Stimulated activated CD4-positive, alpha-beta T cell treated with anti-CD3 and anti-CD28 coated beads, Interleukin-1b, Interleukin-23, amount 100 ng/mL, for 1 hour (primary cell): ENCODE data around the gene SLC35F3.
"Not testable (repeated sequence)": the region's sequence is repeated elsewhere in the genome, so short reads cannot be mapped to it uniquely, and the experiment has no call there.

Experiments
- DNase-seq, 2 donors: peaks; one replicate each; pipeline ENCODE4 v3.0.0-alpha.2; 2020; ENCODE audit warnings: low read depth in 2 of 2

SLC35F3 gene

DNA sequence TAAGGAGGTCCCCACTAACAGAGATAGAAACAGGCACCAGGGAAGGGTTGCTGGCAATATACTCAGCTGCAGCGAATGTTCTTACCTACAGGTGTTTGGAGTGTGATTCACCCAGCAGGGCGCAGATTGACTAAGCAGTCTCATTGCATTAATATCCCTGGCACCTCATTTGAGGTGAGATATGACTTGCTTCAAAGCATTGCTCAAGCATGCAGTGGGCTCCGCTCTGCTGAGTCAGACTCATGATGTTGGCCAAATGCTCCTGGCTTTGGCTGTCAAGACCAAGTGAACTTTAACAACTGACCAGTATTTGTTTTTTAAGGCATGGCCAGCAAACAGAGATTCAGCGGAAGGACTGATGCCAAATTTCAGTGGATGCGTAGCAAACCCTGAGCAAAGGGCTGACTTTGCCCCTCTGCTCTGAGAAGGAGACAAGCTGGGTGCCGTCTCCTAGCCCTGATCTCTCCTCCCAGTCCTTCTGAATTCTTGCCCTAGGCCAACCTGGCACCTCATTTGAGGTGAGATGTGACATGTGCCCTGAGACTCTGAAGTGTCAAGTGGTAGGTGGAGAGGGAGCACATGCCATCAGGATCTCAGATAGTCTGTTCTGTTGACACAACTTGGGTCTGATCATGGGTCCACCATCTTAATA is 281.7 kb downstream of the SLC35F3 start:
- no peak for DNase-seq

GRCh38 chr1:234188454-234188792 is 283.9 kb downstream of the SLC35F3 start:
- no peak for DNase-seq

GRCh38 chr1:234197839-234198238 is 293.4 kb downstream of the SLC35F3 start:
- DNase-seq: no peak

- DNase-seq: no peak
Measured at GRCh38 chr1:234199476-234200127, 295.1 kb downstream of the SLC35F3 start.

- no peak for DNase-seq
Measured at GRCh38 chr1:234200566-234200965, 296.1 kb downstream of the SLC35F3 start.

DNA sequence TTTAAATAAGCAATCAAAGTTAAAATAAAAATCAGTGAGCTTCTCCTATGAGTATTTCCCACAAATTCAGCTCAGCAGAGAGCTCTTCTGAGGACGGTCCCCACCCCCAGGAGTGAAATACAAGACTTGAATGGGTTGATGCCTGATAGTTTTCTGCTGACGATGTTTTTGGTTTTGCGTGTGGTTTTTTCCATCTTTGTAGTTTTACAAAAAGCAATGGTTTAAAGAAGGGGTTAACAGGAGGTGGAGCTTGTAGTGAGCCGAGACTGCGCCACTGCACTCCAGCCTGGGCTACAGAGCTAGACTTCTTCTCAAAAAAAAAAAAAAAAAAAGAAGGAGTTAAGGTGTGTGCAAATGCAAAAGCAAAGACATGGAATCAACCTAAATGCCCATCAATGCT is 297.1 kb downstream of the SLC35F3 start:
- DNase-seq: no peak

DNA sequence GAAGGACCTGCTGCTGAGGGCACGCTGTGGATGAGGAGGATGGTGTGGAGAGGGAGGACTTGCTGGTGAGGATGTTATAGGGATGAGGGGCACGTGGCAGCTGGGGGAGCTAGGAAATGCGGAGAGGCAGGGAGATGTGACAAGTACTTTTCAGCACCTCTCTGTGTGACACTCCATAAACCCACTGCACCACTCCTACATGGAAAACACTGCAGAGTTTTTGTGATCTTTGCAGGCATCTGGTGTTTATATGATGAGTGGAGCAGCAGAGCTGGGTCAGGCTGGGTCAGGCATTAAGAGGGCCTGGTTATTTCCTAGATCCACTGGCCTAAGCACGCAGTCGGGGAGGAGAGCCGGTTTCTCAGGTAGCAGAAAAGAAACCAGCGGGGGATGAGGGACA is 301.5 kb downstream of the SLC35F3 start:
- DNase-seq: no peak

GRCh38 chr1:234206651-234207284 is 302.3 kb downstream of the SLC35F3 start:
- DNase-seq: no peak

DNA sequence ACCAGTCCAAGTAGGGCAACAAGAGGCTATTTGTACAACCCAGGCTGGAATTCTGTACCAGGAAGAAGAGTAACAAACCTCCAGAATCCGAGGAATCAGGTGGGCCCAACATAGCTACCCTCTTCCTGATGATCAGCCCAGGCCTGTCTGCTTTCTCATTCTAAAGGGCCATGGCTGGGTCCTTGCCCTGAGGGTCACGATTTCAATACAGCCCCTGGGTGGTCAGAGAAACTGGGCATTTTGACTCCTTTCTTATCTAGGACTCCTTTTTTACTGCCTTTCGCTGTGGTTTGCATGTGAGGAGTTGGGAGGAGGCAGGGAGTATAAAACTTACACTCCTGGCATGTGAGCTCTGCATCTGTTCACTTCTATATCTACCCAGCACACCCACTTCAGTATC is 303.9 kb downstream of the SLC35F3 start:
- DNase-seq: no peak

GRCh38 chr1:234208791-234209190 is 304.3 kb downstream of the SLC35F3 start:
- no peak for DNase-seq

- not testable (repeated sequence) for DNase-seq
Measured at GRCh38 chr1:234210429-234210828, 306.0 kb downstream of the SLC35F3 start.

- not testable (repeated sequence) for DNase-seq
Measured at GRCh38 chr1:234211855-234212254, 307.4 kb downstream of the SLC35F3 start.

GRCh38 chr1:234212764-234213657 is 308.5 kb downstream of the SLC35F3 start:
- no peak for DNase-seq

DNA sequence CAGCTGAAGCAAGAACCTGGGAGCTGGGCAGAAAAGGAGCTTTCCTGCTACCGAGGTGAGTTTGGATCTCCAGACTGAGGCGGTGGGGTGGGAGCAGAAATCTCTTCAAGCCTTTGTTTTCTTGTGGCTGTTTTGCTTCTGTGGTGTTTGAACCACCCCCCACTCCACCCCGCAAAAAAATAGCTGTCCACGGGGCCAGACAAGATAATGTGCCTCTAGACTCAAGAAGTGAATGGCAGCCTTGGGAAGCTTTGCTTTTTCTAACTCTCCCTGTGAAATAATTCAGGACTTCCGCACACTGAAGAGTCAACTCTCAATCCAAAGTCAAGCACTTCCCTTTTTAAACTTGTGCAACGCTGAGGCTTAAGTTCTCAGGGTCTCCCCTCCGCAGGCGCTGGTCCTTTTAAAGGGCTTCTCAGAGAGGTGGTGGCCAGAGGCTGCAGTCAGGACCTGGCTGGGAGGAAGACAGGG is 309.2 kb downstream of the SLC35F3 start:
- no peak for DNase-seq

DNA sequence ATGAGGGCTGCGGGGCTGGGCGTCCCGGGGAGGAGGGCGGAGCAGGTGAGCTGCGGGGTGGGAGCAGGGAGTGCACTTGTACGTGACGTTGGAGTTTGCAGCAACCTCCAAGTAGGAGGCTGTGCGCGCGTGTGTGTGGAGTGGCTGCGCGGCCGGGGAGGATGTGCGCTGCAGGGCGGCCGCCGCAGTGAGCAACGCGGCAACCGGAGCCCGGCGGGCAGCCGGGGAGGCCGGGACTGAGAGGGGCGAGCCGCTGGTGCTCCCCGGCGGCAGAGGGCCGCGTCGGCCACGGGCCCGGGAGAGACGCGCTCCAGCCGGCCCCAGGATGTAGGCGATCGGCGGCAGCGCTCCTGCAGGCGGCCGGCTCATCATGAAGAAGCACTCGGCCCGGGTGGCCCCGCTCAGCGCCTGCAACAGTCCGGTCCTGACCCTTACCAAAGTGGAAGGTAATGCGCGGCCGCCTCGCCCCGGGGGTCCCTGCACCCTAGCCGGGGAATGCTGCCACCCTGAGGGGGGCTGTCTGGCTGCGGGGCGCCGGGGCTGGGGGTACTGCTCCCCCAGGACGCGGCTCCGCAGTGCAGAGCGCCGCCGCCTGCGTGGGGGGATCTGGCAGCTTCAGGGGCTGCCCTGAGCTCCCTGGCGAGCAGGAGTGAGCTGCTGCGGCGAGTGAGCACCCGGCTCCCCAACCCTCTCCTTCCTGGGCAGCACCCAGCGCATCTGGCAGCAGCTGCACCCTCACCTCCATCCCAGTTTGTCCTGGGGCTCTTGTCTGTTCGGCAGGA is 309.8 kb downstream of the SLC35F3 start:
- no peak for DNase-seq

DNA sequence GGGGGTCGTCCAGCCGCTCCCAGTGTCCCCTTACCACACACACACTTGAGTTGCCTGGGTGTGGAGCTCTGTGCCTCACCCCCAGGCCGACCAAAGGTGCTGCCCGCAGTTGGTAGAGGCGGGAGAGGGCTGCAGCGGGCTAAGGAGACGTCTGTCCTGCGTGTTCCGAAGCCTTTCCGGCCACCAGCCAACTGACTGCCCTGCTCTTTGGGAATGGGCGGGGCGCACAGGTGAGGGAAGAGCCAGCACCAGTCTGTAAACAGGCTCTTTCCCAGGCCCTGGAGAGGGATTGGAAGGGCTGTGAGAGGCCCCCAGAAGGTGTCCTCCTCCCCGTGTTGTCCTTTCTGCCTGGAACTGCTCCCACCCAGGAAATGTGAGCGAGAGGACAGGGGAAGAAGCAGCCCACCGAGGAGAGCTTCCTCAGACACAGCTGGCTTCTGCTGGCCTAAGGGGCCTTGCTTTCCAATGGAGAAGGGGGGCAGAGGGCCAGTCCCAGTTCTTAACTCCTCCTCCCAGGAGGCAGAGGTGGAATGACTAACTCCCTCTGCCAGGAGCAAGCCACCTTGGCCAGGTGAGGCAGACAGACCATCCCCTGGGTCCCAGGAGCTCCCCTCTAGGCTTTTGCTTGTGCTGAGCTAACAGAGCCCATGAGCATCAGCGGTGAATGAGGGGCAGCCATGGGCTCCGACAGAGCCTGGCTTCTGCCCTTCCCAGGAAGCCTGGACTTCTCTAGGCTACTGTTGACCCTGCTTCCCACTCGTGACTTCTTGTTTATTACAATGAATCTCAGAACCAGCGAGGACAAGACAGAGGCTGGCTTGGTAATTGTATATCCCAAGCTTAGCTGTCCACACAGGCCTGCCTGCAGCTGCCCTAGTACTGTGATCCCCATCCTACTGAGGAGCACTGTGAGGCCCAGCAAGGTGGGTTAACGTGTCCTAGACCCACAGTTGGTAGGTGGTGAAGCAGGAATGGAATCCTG is 310.7 kb downstream of the SLC35F3 start:
- no peak for DNase-seq

DNA sequence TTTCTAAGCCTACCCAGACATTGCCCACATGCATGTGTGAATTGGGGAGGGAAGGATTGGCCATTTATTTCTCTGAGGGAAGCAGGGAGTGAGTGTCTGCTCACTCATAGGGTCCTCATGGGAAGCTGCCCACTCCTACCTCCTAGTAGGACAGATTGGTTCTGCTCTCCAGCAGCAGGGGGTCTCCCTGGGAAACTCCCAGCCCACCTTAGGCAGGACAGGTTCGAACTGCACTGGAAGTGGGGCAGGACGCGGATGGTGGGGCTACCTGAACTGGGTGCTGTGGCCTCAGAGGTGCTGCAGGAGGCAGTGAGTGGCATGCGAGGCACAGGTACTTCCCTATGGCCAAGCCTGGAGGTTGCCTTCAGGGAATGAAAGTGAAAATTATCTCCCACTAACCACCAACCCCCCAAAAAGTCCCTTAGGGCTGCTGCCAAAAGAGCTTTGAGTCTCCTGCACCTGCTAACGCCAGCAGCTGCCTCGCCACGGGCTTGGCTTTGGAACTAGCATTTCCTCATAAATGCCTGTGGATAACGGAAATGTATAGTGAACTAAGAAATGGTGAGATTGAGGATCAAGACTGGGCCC is 311.7 kb downstream of the SLC35F3 start:
- DNase-seq: no peak

DNA sequence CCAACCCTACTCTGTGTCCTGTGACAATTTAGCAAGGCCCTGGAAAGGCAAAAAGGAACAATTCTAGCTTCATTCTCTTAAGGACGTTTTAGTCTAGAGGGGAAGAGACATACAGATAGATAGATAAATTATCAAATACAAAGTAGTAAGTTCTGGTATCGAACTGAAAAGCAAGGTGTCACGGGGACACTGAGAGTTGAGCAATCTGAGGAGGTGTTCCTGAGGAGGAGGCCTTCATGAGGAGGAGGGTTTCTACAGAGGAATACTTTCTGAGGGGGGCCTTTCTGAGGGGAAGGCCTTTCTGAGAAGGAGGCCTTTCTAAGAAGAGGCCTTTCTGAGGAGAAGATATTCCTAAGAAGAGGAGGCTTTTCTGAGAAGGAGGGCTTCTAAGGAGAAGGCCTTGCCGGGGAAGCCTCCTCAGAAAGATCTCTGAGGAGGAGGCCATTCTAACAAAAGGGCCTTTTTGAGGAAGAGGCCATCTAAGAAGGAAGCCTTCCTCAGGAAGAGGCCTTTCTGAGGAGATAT is 312.9 kb downstream of the SLC35F3 start:
- DNase-seq: no peak

GRCh38 chr1:234218078-234218477 is 313.6 kb downstream of the SLC35F3 start:
- DNase-seq: no peak

DNA sequence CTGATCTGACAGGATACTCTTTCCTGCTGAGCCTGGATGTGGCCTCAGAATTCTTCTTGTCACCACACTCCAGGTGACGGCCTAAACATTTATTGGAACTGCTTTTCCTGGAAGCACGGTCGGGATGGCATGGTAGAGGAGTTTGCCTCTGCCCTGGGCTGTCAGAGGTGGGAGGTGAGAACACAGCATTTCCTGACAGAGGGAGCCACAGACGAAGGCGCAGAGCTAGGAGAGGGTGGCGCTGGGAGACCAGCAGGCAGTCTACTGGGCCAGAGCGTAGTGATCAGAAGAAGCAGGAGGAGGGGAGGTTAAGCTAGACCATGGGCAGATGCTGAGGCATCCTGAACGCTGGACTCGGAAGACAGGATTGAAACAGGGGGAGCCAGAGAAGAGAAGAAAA is 315.2 kb downstream of the SLC35F3 start:
- DNase-seq: no peak
